ENCODE measurements around the gene CEP70. TPM values are rescaled to one million over a fixed set of nuclear protein-coding genes. Genes with fewer than 3 reads are reported as not detected.
"Not testable (repeated sequence)": the region's sequence is repeated elsewhere in the genome, so short reads cannot be mapped to it uniquely, and the experiment has no call there.

Gene CEP70
- total RNA-seq, 2 experiments from 2014 or later: 10.0 to 11.2 TPM

DNA sequence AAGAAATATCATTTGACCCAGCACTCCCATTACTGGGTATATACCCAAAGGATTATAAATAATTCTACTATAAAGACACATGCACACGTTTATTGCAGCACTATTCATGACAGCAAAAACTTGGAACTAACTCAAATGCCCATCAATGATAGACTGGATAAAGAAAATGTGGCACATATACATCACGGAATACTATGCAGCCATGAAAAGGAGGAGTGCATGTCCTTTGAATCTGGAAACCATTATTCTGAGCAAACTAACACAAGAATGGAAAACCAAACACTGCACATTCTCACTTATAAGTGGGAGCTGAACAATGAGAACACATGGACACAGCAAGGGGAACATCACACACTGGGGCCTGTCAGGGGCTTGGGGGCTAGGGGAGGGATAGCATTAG is 27.8 kb downstream of the CEP70 start:
- not testable (repeated sequence) for DNase-seq, H3K4me3 Mint-ChIP-seq, H3K27ac Mint-ChIP-seq, H3K27me3 Mint-ChIP-seq, H3K4me1 Mint-ChIP-seq
- Mint-ChIP-seq H3K36me3 (peaks cover 49% of the 10 kb centered on the region), H3K9me3 (peaks cover 14% of the 10 kb centered on the region)

DNA sequence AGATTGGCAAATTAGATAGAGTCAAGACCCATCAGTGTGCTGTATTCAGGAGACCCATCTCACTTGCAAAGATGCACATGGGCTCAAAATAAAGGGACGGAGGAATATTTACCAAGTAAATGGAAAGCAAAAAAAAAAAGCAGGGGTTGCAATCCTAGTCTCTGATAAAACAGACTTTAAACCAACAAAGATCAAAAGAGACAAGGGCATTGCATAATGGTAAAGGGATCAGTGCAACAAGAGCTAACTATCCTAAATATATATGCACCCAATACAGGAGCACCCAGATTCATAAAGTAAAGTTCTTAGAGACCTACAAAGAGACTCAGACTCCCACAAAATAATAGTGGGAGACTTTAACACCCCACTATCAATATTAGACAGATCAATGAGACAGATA is 31.2 kb downstream of the CEP70 start:
- H3K27ac Mint-ChIP-seq, H3K4me1 Mint-ChIP-seq, H3K27me3 Mint-ChIP-seq, DNase-seq, H3K4me3 Mint-ChIP-seq: not testable (repeated sequence)
- peaks cover 80% of the 10 kb centered on the region for H3K36me3 Mint-ChIP-seq
- H3K9me3 Mint-ChIP-seq: peaks cover 33% of the 10 kb centered on the region

DNA sequence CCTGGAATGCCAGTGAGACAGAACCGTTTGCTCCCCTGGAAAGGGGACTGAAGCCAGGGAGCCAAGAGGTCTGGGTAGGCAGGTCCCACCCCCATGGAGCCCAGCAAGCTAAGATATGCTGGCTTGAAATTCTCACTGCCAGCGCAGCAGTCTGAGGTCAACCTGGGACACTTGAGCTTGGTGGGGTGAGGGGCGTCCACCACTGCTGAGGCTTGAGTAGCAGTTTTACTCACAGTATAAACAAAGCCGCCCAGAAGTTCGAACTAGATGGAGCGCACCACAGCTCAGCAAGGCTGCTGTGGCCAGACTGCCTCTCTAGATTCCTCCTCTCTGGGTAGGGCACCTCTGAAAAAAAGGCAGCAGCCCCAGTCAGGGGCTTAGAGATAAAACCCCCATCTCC is 33.6 kb downstream of the CEP70 start:
- H3K4me1 Mint-ChIP-seq: peaks cover 2% of the 10 kb centered on the region
- H3K27ac Mint-ChIP-seq: no peak overlapping the region
- no peak overlapping the region for H3K4me3 Mint-ChIP-seq
- no peaks in the 10 kb centered on the region for H3K27me3 Mint-ChIP-seq
- H3K36me3 Mint-ChIP-seq: peaks cover 82% of the 10 kb centered on the region
- H3K9me3 Mint-ChIP-seq: peaks cover 33% of the 10 kb centered on the region
- DNase-seq: no peak

GRCh38 chr3:138559134-138559533 is 34.9 kb downstream of the CEP70 start:
- Mint-ChIP-seq H3K27ac (no peak overlapping the region), H3K4me1 (peaks cover 2% of the 10 kb centered on the region), H3K4me3 (no peak overlapping the region), H3K27me3 (no peaks in the 10 kb centered on the region), H3K9me3 (peaks cover 37% of the 10 kb centered on the region), H3K36me3 (peaks cover 82% of the 10 kb centered on the region)
- no peak for DNase-seq

DNA sequence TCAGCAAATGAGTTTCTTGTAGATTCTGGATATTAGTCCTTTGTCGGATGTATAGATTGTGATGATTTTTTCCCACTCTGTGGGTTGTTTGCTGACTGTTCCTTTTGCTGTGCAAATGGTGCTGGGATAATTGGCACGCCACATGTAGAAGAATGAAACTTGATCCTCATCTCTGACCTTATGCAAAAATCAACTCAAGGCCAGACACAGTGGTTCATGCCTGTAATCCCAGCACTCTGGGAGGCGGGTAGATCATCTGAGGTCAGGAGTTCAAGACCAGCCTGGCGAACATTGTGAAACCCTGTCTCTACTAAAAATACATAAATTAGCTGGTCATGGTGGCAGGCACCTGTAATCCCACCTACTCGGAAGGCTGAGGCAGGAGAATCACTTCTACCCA is 39.3 kb downstream of the CEP70 start:
- not testable (repeated sequence) for H3K27me3 Mint-ChIP-seq, H3K4me1 Mint-ChIP-seq, DNase-seq, H3K27ac Mint-ChIP-seq, H3K4me3 Mint-ChIP-seq
- H3K9me3 Mint-ChIP-seq: peaks cover 47% of the 10 kb centered on the region
- H3K36me3 Mint-ChIP-seq: peaks cover 80% of the 10 kb centered on the region

- H3K4me1 Mint-ChIP-seq, DNase-seq, H3K27me3 Mint-ChIP-seq, H3K4me3 Mint-ChIP-seq, H3K27ac Mint-ChIP-seq: not testable (repeated sequence)
- Mint-ChIP-seq H3K9me3 (peaks cover 50% of the 10 kb centered on the region), H3K36me3 (peaks cover 89% of the 10 kb centered on the region)
Observed at GRCh38 chr3:138550958-138551357, 43.1 kb downstream of the CEP70 start.

DNA sequence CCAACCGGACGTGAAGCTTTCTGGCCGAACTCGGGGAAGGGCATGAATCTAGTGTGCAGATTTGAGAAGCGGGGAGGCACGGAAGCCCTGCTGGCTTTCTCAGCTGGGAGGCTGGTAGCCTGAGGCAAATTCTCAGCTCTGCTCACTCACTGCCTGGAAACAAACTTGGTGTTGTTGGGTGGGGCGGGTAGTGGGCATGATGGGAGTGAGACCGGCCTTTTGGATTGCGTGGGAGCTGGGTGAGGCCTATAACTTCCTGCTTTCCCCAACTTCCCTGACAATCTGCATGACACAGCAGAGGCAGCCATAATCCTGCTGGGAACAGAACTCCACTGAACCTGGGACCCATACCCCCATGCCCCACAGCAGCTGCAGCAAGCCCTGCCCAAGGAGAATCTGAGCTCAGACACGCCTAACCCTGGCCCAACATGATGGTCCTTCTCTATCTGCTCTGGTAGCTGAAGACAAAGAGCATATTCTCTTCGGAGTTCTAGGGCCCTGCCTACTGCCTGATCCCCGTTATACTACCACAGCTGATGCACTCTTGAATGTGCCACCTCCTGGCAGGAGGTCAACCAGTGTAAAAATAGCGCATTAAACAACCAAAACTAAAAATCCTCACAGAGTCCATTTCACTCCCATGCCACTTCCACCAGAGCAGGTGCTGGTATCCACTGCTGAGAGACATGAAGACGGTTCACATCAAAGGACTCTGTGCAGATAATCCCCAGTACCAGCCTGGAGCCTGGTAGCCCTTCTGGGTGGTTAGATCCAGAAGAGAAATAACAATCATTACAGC is 44.7 kb downstream of the CEP70 start:
- no peak overlapping the region for H3K27ac Mint-ChIP-seq
- no peak for DNase-seq

DNA sequence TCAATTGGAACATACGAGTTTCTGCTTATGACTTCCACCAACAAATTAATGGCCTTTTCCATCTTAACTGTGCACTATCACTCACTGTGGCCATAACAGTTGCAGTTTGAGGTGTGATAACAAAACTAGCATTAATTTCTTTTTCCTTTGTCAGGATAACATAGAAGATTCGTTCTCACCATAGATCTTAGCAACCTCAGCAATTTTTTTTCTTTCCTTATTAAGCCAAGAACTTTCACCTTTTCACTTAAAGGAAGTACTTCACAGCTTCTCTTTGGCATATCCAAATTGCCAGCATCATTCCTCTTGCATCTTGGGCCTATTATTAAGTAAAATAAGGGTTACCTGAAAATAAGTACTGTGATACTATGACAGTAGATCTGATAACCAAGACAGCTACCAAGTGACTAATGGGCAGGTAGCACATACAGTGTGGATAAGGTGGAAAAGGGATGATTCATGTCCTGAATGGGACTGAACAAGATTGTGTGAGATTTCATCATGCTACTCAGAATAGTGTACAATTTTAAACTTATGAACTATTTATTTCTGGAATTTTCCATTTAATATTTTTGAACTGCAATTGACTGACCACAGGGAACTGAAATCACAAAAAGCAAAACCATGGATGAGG is 46.6 kb downstream of the CEP70 start:
- peaks cover 90% of the 10 kb centered on the region for H3K36me3 Mint-ChIP-seq
- DNase-seq: no peak
- no peak overlapping the region for H3K27ac Mint-ChIP-seq
- H3K9me3 Mint-ChIP-seq: peaks cover 51% of the 10 kb centered on the region
- peaks cover 5% of the 10 kb centered on the region for H3K4me1 Mint-ChIP-seq
- H3K4me3 Mint-ChIP-seq: no peak overlapping the region
- H3K27me3 Mint-ChIP-seq: no peaks in the 10 kb centered on the region

More for the DNA sequence above, 44.7 kb downstream of the CEP70 start:
- Mint-ChIP-seq H3K4me3 (no peak overlapping the region), H3K27me3 (no peaks in the 10 kb centered on the region), H3K36me3 (peaks cover 88% of the 10 kb centered on the region), H3K9me3 (peaks cover 53% of the 10 kb centered on the region), H3K4me1 (peaks cover 9% of the 10 kb centered on the region)

- H3K4me3 Mint-ChIP-seq: no peak overlapping the region
- no peaks in the 10 kb centered on the region for H3K4me1 Mint-ChIP-seq
- no peaks in the 10 kb centered on the region for H3K27me3 Mint-ChIP-seq
- DNase-seq: no peak
- peaks cover 52% of the 10 kb centered on the region for H3K9me3 Mint-ChIP-seq
- H3K27ac Mint-ChIP-seq: no peak overlapping the region
- H3K36me3 Mint-ChIP-seq: peaks cover 92% of the 10 kb centered on the region
Observed at GRCh38 chr3:138544546-138544945, 49.5 kb downstream of the CEP70 start.

DNA sequence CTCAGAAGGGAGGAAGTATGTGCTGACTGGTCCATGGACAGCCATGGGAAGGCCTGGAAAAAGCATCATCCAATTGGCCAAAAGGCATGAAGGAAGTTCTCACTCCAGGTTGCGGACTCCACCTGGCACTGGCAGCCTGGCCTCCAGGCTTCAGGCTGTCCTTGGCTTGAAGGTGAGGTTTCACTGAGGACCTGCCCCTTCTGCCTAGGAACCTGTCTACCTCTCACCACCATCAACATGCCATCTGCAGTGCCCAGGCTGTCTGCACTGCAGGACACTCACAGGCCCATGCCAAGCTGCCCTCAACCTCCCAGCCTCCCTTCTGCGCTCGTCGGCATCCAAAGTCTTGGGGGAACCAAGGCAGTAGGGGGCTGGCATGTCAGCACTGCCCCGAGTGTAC is 51.1 kb downstream of the CEP70 start:
- Mint-ChIP-seq H3K27me3 (no peaks in the 10 kb centered on the region), H3K4me3 (no peak overlapping the region), H3K27ac (no peak overlapping the region), H3K9me3 (peaks cover 49% of the 10 kb centered on the region), H3K4me1 (no peaks in the 10 kb centered on the region), H3K36me3 (peaks cover 89% of the 10 kb centered on the region)
- no peak for DNase-seq

- no peaks in the 10 kb centered on the region for H3K27me3 Mint-ChIP-seq
- DNase-seq: no peak
- peaks cover 25% of the 10 kb centered on the region for H3K9me3 Mint-ChIP-seq
- H3K36me3 Mint-ChIP-seq: peaks cover 63% of the 10 kb centered on the region
- H3K4me1 Mint-ChIP-seq: no peaks in the 10 kb centered on the region
- no peak overlapping the region for H3K27ac Mint-ChIP-seq
- H3K4me3 Mint-ChIP-seq: no peak overlapping the region
Observed at GRCh38 chr3:138539352-138539751, 54.7 kb downstream of the CEP70 start.

DNA sequence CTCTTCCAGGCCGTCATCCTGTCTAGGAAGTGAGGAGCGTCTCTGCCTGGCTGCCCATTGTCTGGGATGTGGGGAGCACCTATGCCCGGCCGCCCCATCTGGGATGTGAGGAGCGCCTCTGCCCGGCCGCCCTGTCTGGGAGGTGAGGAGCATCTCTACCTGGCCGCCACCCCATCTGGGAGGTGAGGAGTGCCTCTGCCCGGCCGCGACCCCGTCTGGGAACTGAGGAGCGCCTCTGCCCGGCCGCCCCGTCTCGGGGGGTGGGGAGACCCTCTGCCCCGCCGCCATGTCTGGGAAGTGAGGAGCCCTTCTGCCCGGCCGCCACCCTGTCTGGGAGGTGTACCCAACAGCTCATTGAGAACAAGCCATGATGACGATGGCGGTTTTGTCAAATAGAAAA is 72.6 kb downstream of the CEP70 start:
- not testable (repeated sequence) for H3K4me1 Mint-ChIP-seq, H3K27me3 Mint-ChIP-seq, DNase-seq, H3K27ac Mint-ChIP-seq, H3K4me3 Mint-ChIP-seq
- H3K36me3 Mint-ChIP-seq: peaks cover 66% of the 10 kb centered on the region
- H3K9me3 Mint-ChIP-seq: peaks cover 13% of the 10 kb centered on the region

DNA sequence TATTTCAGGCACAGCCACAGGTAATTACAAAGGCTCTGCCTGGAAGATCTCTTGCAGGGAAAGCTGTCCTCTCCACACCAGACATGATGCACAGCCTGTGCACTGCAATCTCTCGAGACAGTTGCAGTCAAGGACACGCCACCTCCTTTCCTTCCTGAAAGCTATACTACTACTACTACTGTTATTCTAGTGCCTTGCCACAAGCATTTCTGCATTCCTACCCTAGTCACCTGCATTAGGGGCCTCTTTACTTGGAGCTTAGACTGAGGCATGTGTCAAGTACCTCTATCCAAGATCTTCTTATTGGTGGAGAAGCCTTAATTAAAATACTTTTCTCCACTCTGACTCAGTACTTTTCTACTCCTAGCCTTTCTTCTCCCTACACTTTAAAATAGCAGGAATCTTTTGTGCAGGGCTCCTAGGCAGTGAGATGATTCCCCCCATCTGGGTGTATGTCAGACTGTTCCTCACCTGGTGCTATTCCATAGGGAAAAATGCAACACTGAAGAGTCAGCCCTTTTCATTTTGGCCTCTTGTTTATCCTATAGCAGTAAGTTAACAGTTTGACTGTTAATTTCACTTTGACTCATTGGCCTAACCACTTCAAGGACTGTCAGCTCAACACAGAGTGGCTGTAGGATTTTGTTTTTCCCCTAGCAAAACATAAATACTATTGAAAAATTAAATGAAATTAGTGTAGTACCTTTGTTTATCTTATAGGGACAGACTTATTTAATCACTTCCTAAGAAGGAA is 80.8 kb downstream of the CEP70 start:
- H3K4me3 Mint-ChIP-seq: no peak overlapping the region
- H3K4me1 Mint-ChIP-seq: peaks cover 9% of the 10 kb centered on the region
- peaks cover 16% of the 10 kb centered on the region for H3K36me3 Mint-ChIP-seq
- no peaks in the 10 kb centered on the region for H3K27me3 Mint-ChIP-seq
- no peak overlapping the region for H3K27ac Mint-ChIP-seq
- no peaks in the 10 kb centered on the region for H3K9me3 Mint-ChIP-seq
- no peak for DNase-seq

- no peak overlapping the region for H3K4me3 Mint-ChIP-seq
- peaks cover 5% of the 10 kb centered on the region for H3K36me3 Mint-ChIP-seq
- peaks cover 9% of the 10 kb centered on the region for H3K4me1 Mint-ChIP-seq
- H3K27ac Mint-ChIP-seq: no peak overlapping the region
- no peaks in the 10 kb centered on the region for H3K9me3 Mint-ChIP-seq
- no peaks in the 10 kb centered on the region for H3K27me3 Mint-ChIP-seq
- DNase-seq: no peak
Observed at GRCh38 chr3:138511945-138512344, 82.1 kb downstream of the CEP70 start.

- no peak for DNase-seq
- Mint-ChIP-seq H3K4me3 (no peak overlapping the region), H3K36me3 (no peaks in the 10 kb centered on the region), H3K27ac (no peak overlapping the region), H3K9me3 (no peaks in the 10 kb centered on the region), H3K4me1 (peaks cover 9% of the 10 kb centered on the region), H3K27me3 (no peaks in the 10 kb centered on the region)
Observed at GRCh38 chr3:138509586-138509985, 84.5 kb downstream of the CEP70 start.

All from activated naive CD8-positive, alpha-beta T cell treated with anti-CD3 and anti-CD28 coated beads for 36 hours (primary cell).